GM12801 (cell line): ENCODE measurements around the gene TMEM128.

Source experiments
- TF ChIP-seq, protein P1 (sequence below): IDR thresholded peaks from one replicate; pipeline ENCODE4 v1.5.1; 2011; ENCODE audit warnings: control low read depth; ENCODE audit not compliant: insufficient read length; ENCODE audit errors: extremely low read depth

The TMEM128 gene

DNA sequence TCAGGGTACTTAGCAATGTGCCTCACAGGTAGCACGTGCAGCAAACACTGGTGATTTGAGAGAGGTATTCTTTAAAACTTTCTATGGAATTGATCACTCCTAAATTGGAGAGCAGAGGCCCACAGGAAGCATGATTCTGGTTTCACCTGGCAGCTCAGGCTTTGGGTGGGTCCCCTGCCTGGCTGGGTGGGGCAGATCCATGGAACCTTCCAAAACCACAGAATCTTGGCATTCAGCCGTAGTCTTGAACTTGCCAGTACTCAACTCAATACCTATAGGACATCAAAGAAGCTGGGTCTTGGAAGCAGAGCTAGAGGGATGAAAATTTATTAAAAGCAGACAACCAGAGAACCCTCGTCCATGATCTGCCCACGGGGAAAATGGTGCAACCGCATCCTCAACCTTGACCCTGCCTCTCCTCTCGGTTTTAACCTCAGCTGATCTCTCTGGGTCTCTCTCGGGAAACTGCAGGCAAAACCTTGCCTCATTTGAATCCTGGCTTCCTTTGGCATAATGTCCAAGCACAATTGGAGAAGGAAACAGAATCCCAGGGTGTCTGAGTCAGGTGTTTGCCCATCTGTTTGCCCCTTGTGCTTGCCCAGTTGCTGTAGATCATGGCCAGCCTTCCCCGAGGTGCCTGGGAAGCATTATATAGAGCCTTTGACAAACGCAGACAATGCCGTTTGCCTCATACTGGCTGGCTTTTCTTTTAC is 44.2 kb downstream of the TMEM128 start:
- TF ChIP-seq, protein P1, sequence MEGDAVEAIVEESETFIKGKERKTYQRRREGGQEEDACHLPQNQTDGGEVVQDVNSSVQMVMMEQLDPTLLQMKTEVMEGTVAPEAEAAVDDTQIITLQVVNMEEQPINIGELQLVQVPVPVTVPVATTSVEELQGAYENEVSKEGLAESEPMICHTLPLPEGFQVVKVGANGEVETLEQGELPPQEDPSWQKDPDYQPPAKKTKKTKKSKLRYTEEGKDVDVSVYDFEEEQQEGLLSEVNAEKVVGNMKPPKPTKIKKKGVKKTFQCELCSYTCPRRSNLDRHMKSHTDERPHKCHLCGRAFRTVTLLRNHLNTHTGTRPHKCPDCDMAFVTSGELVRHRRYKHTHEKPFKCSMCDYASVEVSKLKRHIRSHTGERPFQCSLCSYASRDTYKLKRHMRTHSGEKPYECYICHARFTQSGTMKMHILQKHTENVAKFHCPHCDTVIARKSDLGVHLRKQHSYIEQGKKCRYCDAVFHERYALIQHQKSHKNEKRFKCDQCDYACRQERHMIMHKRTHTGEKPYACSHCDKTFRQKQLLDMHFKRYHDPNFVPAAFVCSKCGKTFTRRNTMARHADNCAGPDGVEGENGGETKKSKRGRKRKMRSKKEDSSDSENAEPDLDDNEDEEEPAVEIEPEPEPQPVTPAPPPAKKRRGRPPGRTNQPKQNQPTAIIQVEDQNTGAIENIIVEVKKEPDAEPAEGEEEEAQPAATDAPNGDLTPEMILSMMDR, result no peak

DNA sequence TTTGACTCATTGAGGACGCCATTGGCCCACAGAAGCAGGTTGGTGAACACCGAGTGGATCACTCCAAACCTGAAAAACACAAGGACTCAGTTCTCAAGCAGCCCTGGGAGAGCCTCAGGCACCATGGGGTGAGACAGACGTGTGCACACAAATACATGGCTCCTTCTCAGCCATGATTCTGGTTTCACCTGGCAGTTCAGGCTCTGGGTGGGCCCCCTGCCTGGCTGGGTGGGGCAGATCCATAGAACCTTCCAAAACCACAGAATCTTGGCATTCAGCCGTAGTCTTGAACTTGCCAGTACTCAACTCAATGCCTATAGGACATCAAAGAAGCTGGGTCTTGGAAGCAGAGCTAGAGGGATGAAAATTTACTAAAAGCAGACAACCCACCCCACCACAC is 45.5 kb downstream of the TMEM128 start:
- TF ChIP-seq, protein P1, result no peak

DNA sequence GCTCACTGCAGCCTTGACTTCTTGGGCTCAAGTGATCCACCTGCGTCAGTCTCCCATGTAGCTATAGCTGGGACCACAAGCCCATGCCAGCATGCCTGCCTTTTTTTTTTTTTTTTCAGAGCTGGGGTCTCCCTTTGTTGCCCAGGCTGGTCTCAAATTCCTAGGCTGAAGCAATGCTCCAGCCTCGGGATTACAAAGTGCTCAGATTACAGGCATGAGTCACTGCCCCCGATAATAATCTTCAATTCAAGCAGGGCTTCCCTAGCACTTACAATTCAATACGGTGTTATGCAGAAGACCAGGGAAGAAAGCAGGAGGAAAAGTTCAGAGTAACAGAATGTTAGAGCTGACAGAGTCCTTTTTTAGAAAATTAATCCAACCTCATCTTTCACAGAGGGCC is 47.4 kb downstream of the TMEM128 start:
- TF ChIP-seq, protein P1, result no peak

DNA sequence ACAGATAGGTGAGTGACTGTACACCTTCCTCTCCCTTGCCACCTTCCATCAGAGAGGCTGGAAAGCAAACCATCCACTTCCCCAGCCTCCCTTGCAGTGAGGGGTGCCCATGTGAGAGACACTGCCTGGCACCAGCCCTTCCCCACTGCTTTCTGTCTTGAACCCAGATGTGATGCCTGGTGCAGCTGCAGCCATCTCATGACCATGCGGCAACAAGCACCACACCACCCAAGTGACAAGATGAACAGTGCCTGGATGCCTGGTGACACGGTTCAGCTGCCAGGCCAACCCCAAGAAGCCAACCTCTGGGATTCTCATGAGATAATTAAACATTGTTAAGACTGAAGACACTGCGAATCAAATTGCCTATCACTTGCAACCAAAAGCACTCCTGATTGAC is 52.7 kb downstream of the TMEM128 start:
- TF ChIP-seq, protein P1, result no peak
